GM21619 (cell line): ENCODE measurements around the gene CDK5.

ENCODE experiments used
- ATAC-seq: cut with Tn5 transposase; IDR thresholded peaks from one replicate; pipeline ENCODE4 v1.9.1; 2021; ENCODE audit not compliant: unreplicated experiment

Gene CDK5

DNA sequence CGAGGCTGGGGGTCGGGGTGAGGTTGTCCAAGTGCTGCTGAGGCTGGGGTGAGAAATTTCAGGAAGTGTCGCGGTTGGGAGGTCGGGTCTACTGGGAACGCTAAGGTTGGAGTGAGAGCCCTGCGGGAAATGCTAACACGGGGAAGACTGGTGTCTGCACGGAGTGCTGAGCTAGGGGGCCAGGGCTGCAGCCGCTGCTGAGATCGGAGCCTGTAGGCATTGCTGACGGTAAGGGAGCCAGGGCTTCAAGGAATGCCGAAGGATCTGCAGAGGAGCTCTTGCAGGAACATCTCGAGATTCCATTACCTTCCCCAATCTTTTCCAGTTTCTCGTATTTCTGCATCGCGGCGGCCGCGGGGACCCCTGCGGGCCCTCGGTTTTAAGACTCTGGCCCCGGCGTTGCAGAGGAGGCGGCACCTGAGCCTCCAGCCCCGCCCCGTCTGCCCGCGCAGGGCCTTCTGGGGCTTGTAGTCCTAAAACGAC, at the start of gene CDK5:
Gene CDK5, minus strand, starts transcription at position 392 of the 483 bp plus-strand sequence. Its CDS starts 49 bp downstream, at position 343.
- peak; percentile 10 for ATAC-seq

GRCh38 chr7:151104411-151105235, 46.9 kb upstream of the CDK5 start:
- ATAC-seq: no peak

DNA sequence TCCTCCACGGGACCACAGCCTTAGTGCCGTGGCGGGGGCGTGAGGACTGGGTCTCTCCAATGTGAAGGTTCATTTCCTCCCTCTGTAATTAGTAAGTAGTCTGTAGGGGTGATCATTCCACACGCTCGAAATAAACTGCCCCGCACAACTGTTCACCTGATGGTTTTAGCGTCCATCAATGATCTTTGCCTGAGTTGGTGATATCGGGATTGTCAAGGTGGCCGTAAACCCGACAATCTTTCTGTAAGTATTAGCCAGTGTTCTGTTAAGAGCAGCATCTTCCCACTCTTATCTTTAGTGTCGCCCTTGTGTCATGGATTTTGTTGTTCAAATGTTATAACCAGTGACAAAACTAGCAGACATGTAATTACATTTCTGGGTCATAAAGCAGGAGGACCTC, 46.3 kb upstream of the CDK5 start:
- no peak for ATAC-seq

DNA sequence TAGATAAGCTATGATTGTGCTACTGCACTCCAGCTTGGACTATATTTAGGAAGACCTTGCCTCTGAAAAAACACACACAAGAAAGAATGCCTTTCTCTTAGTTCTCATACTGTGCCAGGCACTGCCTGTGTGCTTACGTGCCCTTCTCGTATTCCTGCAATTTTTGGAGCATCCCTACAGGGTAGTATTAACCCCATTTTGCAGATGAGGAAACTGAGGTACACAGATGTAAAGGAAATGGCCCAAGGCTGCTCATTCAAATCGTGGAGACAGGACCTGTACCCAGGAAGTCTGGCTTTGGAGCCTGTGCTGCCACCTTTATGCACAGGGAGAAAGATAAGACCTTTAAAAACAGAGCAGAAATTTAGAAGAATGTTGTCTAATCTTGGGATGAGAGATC, 45.3 kb upstream of the CDK5 start:
- no peak for ATAC-seq

GRCh38 chr7:151101621-151102396, 44.1 kb upstream of the CDK5 start:
- no peak for ATAC-seq

GRCh38 chr7:151100921-151101320, 43.2 kb upstream of the CDK5 start:
- ATAC-seq: no peak

- ATAC-seq: no peak
Measured at GRCh38 chr7:151099486-151100211, 42.0 kb upstream of the CDK5 start.

DNA sequence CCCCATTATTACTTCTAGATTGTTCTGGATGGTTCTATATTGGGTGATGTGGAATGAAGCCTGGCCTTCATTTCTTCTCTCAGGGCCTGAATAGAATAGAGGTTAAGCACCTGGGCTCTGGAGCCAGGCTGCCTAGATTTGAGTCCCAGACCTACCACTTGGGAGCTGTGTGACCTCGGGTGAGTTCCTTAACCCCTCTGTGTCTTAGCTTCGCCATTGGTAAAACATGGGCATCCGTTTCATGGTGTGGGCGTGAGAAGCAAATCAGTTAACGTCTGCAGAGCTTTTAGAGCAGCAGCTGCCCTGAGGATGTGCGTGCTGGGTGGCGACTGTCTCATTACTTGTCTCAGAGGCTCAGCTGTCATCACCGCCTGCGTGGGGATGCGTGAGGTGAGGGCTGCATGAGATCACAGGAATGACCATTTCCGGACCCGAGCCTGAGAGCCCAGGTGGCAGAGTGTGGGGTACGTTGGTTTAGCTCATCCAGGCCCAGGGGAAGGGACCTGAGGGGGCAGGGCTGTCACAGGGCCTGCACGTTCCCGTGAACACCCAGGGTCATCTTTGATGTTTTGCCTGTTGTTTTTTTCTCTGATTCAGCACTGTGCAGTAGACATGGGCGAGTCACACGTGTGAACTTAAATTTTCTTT, 38.3 kb upstream of the CDK5 start:
- no peak for ATAC-seq

DNA sequence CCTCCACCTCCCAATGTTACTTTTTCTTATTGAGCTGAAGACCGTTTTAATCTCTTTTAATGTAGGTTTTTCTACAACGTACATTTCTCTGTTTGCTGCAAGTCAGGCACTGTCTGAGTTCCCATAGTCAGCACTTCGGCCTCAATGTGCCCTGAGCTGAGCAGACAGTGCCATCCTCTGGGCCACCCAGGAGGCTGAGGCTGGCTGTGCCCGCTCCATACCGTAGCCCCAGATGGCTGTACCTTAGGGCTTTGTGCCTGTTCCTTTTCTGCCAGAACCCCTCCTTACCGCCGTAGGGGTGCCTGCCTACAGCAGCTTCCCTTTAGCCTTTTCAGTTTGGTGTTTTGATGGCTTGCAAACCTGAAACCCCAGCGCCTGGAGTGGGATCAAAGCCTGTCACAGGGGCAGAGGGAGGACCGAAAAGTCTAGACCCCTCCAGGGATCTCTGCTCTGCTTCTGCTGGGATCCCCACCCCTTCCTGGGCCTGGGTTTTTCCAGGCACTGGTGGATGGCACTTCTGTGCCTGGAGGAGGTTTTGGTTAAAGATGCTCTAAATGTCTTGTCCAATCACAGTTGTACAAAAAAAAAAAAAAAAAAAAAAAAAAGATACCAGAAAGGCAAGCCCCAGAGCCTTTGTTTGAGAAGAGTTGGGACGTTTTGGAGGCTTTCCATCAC, 37.6 kb upstream of the CDK5 start:
- no peak for ATAC-seq

GRCh38 chr7:151094675-151095074, 37.0 kb upstream of the CDK5 start:
- no peak for ATAC-seq

GRCh38 chr7:151093748-151094147, 36.1 kb upstream of the CDK5 start:
- ATAC-seq: no peak

DNA sequence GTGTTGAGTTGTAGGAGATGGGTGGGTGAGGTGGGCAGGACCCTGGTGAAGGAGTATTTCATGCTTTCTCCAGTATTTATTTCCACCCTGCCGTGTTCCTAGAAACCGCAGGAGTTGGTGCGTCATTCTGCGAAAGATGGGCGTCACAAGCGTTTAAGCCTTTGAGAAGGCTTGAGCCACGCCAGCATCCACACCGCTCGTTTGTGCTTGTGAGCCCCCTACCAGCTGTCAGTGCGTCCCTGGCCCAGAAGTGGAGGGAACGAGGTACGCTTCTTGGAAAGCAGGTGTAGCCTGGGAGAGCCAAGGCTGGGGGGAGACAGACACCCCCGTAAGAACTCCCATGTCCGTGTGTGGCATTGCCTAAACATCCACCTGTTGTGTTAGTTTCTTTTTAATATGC, 34.3 kb upstream of the CDK5 start:
- ATAC-seq: no peak

GRCh38 chr7:151091431-151091830, 33.7 kb upstream of the CDK5 start:
- no peak for ATAC-seq

DNA sequence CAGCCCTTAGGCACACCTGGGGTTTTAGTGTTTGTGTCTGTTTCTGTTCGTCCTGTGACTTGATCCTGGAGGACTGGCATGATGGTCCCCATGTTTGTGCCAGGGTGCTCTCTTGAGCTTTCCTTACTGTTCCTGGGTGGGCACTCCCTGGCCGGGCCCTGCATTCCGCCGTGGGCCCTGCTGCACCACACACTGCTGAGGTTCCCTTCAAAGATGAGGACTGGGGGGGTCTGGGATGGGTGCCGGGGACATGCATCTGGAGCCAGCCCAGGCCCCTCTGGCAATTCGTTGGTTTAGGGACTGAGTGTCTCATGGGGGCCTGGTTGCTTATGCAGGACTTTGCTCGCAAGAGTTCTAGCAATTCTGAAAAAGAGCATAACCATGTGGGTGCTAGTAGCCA, 33.3 kb upstream of the CDK5 start:
- no peak for ATAC-seq

DNA sequence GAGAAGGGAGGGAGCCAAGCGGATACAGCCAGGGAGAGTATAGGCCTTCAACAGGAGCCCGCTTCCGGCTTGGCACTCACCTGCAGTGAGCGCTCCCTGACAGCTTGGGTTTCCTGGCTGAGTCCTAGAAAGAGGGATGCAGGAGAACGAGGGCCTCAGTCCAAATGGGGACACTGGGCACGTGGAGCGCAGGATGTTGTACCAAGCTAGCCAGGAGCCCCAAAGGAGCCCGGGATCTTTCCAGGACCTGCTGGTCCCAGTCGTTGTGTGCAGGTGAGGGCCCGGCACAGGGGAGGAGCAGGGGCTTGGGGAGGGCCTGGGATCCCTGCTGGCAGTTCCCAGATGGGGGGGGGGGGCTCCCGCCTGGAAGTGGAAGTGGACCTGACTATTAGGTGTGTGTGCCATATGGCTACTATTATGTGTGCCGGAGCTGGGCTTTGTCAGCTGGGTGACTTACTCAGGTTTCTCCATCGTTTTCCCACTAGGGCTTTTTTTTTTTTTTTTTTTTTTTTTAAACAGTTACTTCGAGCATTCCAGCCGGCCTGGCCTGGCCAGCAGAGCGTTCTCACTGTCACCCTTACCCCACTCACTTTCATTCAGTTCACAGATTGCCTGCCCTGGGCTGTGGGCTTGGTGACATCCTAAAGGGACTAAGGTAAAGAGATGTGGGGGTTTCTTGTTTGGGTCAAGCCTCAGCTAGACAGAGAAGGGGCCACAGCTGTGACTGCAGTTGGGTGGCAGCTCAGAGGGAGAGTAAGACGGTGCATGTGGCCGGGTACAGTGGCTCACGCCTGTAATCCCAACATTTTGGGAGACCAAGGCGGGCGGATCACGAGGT, 32.4 kb upstream of the CDK5 start:
- no peak for ATAC-seq

- no peak for ATAC-seq
Measured at GRCh38 chr7:151088856-151089699, 31.4 kb upstream of the CDK5 start.

DNA sequence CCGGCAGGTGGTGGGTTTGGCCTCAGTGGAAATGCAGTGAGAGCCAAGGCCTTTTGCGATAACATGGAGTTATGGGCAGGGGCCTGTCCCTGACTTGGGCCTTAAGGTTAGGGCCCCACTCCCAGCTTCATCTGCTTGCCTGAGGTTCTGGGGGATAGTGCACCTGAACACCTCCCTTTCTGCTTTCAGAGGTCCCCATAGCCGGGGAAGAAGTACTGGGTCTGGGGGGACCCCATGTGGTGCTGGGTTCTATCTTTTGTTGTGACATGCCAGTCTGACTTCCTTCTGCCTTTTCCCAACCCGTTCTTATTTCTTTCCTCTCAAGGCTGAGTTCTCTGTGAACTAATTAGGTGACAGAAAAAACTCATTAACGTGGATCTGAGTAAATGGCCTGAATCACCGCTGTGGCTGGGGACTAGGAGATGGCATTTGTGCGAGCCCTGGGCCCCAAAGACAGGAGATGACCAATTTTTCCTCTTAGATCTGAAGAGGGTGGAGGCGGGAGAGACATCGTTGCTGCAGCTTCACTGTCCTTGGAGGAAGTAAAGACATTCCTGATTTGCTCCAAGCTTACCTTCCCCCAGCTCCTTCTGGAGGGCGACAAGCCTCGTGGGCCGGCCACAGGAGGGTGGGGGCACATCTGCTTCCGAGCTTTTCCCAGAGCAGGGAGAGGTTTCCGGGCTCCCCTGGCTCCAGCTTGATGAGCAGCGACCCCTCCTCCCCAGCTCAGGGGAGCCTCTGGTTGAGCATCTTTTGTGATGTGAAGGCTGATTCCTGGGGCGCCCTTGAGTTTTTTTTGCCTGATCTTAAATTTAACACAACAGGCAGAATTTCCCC, 30.5 kb upstream of the CDK5 start:
- ATAC-seq: no peak
